ENCODE results near the gene GIPR.

Gene GIPR

GRCh38 chr19:45692187-45693105 lies 24.4 kb downstream of the GIPR start, which contains the start of gene QPCTL:
QPCTL (plus strand) TSS chr19:45692666; CDS start chr19:45692704, 38 bp downstream.
- H3K4me3 ChIP-seq (ENCODE audit: low read length), result peak within 1 kb of the TSS; percentile 89
- no peak for TF ChIP-seq ZNF274 (IDR thresholded peaks at IDR 0.05; ENCODE audit: low read depth, low read length)

GRCh38 chr19:45693106-45693788 lies 25.2 kb downstream of the GIPR start:
- no peak for TF ChIP-seq ZNF274 (IDR thresholded peaks at IDR 0.05; ENCODE audit: low read depth, low read length)
- H3K4me3 ChIP-seq (ENCODE audit: low read length), result peak overlapping the region; percentile 65

- no peak for TF ChIP-seq ZNF274 (IDR thresholded peaks at IDR 0.05; ENCODE audit: low read depth, low read length)
- no peak overlapping the region for H3K4me3 ChIP-seq (ENCODE audit: low read length)
Measured at GRCh38 chr19:45701676-45702075, 33.7 kb downstream of the GIPR start.

GRCh38 chr19:45705115-45705514 lies 37.1 kb downstream of the GIPR start:
- TF ChIP-seq ZNF274 (IDR thresholded peaks at IDR 0.05; ENCODE audit: low read depth, low read length), result no peak
- H3K4me3 ChIP-seq (ENCODE audit: low read length), result no peak overlapping the region

- TF ChIP-seq ZNF274 (IDR thresholded peaks at IDR 0.05; ENCODE audit: low read depth, low read length), result no peak
- H3K4me3 ChIP-seq (ENCODE audit: low read length), result no peak overlapping the region
Measured at GRCh38 chr19:45705710-45706415, 37.8 kb downstream of the GIPR start.

GRCh38 chr19:45710356-45711130 lies 42.5 kb downstream of the GIPR start:
- H3K4me3 ChIP-seq (ENCODE audit: low read length), result no peak overlapping the region
- TF ChIP-seq ZNF274 (IDR thresholded peaks at IDR 0.05; ENCODE audit: low read depth, low read length), result no peak

- no peak for TF ChIP-seq ZNF274 (IDR thresholded peaks at IDR 0.05; ENCODE audit: low read depth, low read length)
- no peak overlapping the region for H3K4me3 ChIP-seq (ENCODE audit: low read length)
Measured at GRCh38 chr19:45711851-45712698, 44.1 kb downstream of the GIPR start.

- H3K4me3 ChIP-seq (ENCODE audit: low read length), result no peak overlapping the region
Measured at GRCh38 chr19:45712699-45713067, 44.7 kb downstream of the GIPR start.

GRCh38 chr19:45713141-45713540 lies 45.1 kb downstream of the GIPR start:
- no peak for TF ChIP-seq ZNF274 (IDR thresholded peaks at IDR 0.05; ENCODE audit: low read depth, low read length)
- no peak overlapping the region for H3K4me3 ChIP-seq (ENCODE audit: low read length)

More at GRCh38 chr19:45712699-45713067, 44.7 kb downstream of the GIPR start:
- no peak for TF ChIP-seq ZNF274 (IDR thresholded peaks at IDR 0.05; ENCODE audit: low read depth, low read length)

GRCh38 chr19:45715139-45715538 lies 47.1 kb downstream of the GIPR start:
- TF ChIP-seq ZNF274 (IDR thresholded peaks at IDR 0.05; ENCODE audit: low read depth, low read length), result no peak
- no peak overlapping the region for H3K4me3 ChIP-seq (ENCODE audit: low read length)

- TF ChIP-seq ZNF274 (IDR thresholded peaks at IDR 0.05; ENCODE audit: low read depth, low read length), result no peak
- H3K4me3 ChIP-seq (ENCODE audit: low read length), result peak overlapping the region; percentile 94
Measured at GRCh38 chr19:45716359-45717130, 48.5 kb downstream of the GIPR start.

Data from GM08714 (cell line).